H9 (cell line): ENCODE measurements around the gene ARFGEF2. TPM values are rescaled to one million over a fixed set of nuclear protein-coding genes. Genes with fewer than 3 reads are reported as not detected.

Source experiments
- DNase-seq: peaks from one replicate; pipeline ENCODE4 v3.0.0-alpha.2; 2017
- H2AFZ ChIP-seq: one replicate; pipeline ENCODE4 v1.6.1; 2013; ENCODE audit warnings: mild to moderate bottlenecking, low read length, control low read depth, moderate library complexity
- H2AK5ac ChIP-seq: 2 replicates; pipeline ENCODE4 v1.6.1; 2013; ENCODE audit warnings: low read length, control low read depth, mixed read lengths; ENCODE audit not compliant: insufficient read length
- H2BK120ac ChIP-seq: one replicate; pipeline ENCODE4 v1.6.1; 2013; ENCODE audit warnings: low read depth, mild to moderate bottlenecking, low read length, control low read depth, inconsistent platforms; ENCODE audit not compliant: poor library complexity, severe bottlenecking
- H2BK12ac ChIP-seq: 2 replicates; pipeline ENCODE4 v1.6.1; 2013; ENCODE audit warnings: low read length, control low read depth, mixed read lengths, low read depth; ENCODE audit not compliant: insufficient read length
- H2BK15ac ChIP-seq: 2 replicates; pipeline ENCODE4 v1.6.1; 2013; ENCODE audit warnings: low read depth, low read length, control low read depth
- H2BK20ac ChIP-seq: one replicate; pipeline ENCODE4 v1.6.1; 2013; ENCODE audit warnings: low read depth, mild to moderate bottlenecking, low read length, control low read depth, inconsistent platforms; ENCODE audit not compliant: poor library complexity, severe bottlenecking
- H2BK5ac ChIP-seq: 2 replicates; pipeline ENCODE4 v1.6.1; 2013; ENCODE audit warnings: low read length, control low read depth, mixed read lengths; ENCODE audit not compliant: insufficient read length
- H3K14ac ChIP-seq: 2 replicates; pipeline ENCODE4 v1.6.1; 2013; ENCODE audit warnings: low read length, control low read depth; ENCODE audit not compliant: insufficient read depth
- H3K18ac ChIP-seq: 2 replicates; pipeline ENCODE4 v1.6.1; 2013; ENCODE audit warnings: low read depth, mild to moderate bottlenecking, mixed read lengths, low read length, control low read depth; ENCODE audit not compliant: insufficient read length
- H3K23ac ChIP-seq: 2 replicates; pipeline ENCODE4 v1.6.1; 2013; ENCODE audit warnings: low read length, control low read depth, mixed read lengths, low read depth; ENCODE audit not compliant: insufficient read length
- H3K23me2 ChIP-seq: 2 replicates; pipeline ENCODE4 v1.6.1; 2013; ENCODE audit warnings: low read depth, mild to moderate bottlenecking, mixed read lengths, low read length, control low read depth; ENCODE audit not compliant: insufficient read length, poor library complexity, severe bottlenecking
- H3K27ac ChIP-seq: 2 replicates; pipeline ENCODE4 v1.5.1; 2013; ENCODE audit warnings: low read length, control low read depth, mixed read lengths, low read depth; ENCODE audit not compliant: insufficient read length
- H3K27me3 ChIP-seq: 2 replicates; pipeline ENCODE4 v1.6.1; 2013; ENCODE audit warnings: low read length, control low read depth, inconsistent platforms; ENCODE audit not compliant: insufficient read depth
- H3K4ac ChIP-seq: 2 replicates; pipeline ENCODE4 v1.6.1; 2013; ENCODE audit warnings: low read depth, mild to moderate bottlenecking, control low read depth, inconsistent platforms, low read length, moderate library complexity
- H3K4me1 ChIP-seq: 2 replicates; pipeline ENCODE4 v1.6.1; 2013; ENCODE audit warnings: low read length, control low read depth, inconsistent platforms; ENCODE audit not compliant: insufficient read depth
- H3K4me2 ChIP-seq: 2 replicates; pipeline ENCODE4 v1.6.1; 2013; ENCODE audit warnings: low read length, control low read depth, mixed read lengths; ENCODE audit not compliant: insufficient read length, insufficient read depth
- H3K56ac ChIP-seq: 2 replicates; pipeline ENCODE4 v1.6.1; 2013; ENCODE audit warnings: low read depth, mild to moderate bottlenecking, mixed read lengths, low read length, control low read depth; ENCODE audit not compliant: insufficient read length
- H3K79me1 ChIP-seq: 2 replicates; pipeline ENCODE4 v1.6.1; 2013; ENCODE audit warnings: low read depth, mild to moderate bottlenecking, moderate library complexity, low read length, control low read depth, inconsistent platforms; ENCODE audit not compliant: insufficient read depth, poor library complexity, severe bottlenecking
- H3K79me2 ChIP-seq: 2 replicates; pipeline ENCODE4 v1.6.1; 2013; ENCODE audit warnings: low read length, control low read depth, inconsistent platforms; ENCODE audit not compliant: insufficient read depth
- H3K9ac ChIP-seq: 2 replicates; pipeline ENCODE4 v1.6.1; 2013; ENCODE audit warnings: low read length, control low read depth, mixed read lengths; ENCODE audit not compliant: insufficient read length; ENCODE audit errors: extremely low read depth
- H3K9me3 ChIP-seq: one replicate; pipeline ENCODE4 v1.6.1; 2013; ENCODE audit warnings: low read depth, low read length, inconsistent platforms; ENCODE audit not compliant: control insufficient read depth
- H3T11ph ChIP-seq: one replicate; pipeline ENCODE4 v1.6.1; 2013; ENCODE audit warnings: mild to moderate bottlenecking, low read length, control low read depth, inconsistent platforms
- H4K20me1 ChIP-seq: one replicate; pipeline ENCODE4 v1.6.1; 2013; ENCODE audit not compliant: control insufficient read depth, insufficient read length, insufficient read depth
- H4K5ac ChIP-seq: 2 replicates; pipeline ENCODE4 v1.6.1; 2013; ENCODE audit warnings: low read depth, mild to moderate bottlenecking, mixed read lengths, low read length, control low read depth; ENCODE audit not compliant: insufficient read length
- H4K8ac ChIP-seq: replicated peaks from 2 replicates; pipeline ENCODE4 v1.6.1; 2013; ENCODE audit warnings: low read length, control low read depth, mixed read lengths, low read depth; ENCODE audit not compliant: insufficient read length
- H4K91ac ChIP-seq: 2 replicates; pipeline ENCODE4 v1.6.1; 2013; ENCODE audit warnings: low read depth, mild to moderate bottlenecking, moderate library complexity, mixed read lengths, low read length, control low read depth; ENCODE audit not compliant: insufficient read length
- H3K27ac Mint-ChIP-seq, 3 experiments: 2 replicates in 2 of 3; 3 replicates in 1 of 3; pipeline ENCODE4 v1.8.0; 2020 to 2021; ENCODE audit warnings: mixed read lengths in 3 of 3, mild to moderate bottlenecking in 1 of 3, moderate library complexity in 1 of 3
- H3K27me3 Mint-ChIP-seq: 2 replicates; pipeline ENCODE4 v1.8.0; 2021; ENCODE audit warnings: low read depth, mild to moderate bottlenecking, moderate library complexity, mixed read lengths
- H3K36me3 Mint-ChIP-seq, 3 experiments: 2 replicates in 2 of 3; 3 replicates in 1 of 3; pipeline ENCODE4 v1.8.0; 2020 to 2021; ENCODE audit warnings: low read depth in 3 of 3, mixed read lengths in 3 of 3; ENCODE audit not compliant: insufficient read depth in 1 of 3
- H3K4me1 Mint-ChIP-seq, 2 experiments: 2 replicates each; pipeline ENCODE4 v1.8.0; 2020; ENCODE audit warnings: mixed read lengths in 2 of 2
- H3K4me3 Mint-ChIP-seq, 2 experiments: 2 replicates in 1 of 2; 3 replicates in 1 of 2; pipeline ENCODE4 v1.8.0; 2020 to 2021; ENCODE audit warnings: mild to moderate bottlenecking in 2 of 2, mixed read lengths in 2 of 2, moderate library complexity in 1 of 2
- H3K9me3 Mint-ChIP-seq, 2 experiments: 2 replicates in 1 of 2; 3 replicates in 1 of 2; pipeline ENCODE4 v1.8.0; 2020; ENCODE audit warnings: mild to moderate bottlenecking in 2 of 2, mixed read lengths in 2 of 2, moderate library complexity in 1 of 2
- WGBS: extraction: QIAGEN DNeasy Blood & Tissue Kit; methylation state at CpG from one replicate; pipeline ENCODE4 v1.1.7; 2013; ENCODE audit warnings: missing lambda C conversion rate, low lambda C conversion rate, mixed read lengths; ENCODE audit not compliant: insufficient read length; ENCODE audit errors: extremely low coverage; 5-methylcytosine and 5-hydroxymethylcytosine counted together
- total RNA-seq: library from RNA; stranded (reverse); gene quantifications from 2 replicates; pipeline ENCODE4 v1.2.1, GENCODE V29; 2021
- TF ChIP-seq, protein P1 (sequence below): fragments of 200-600 bp; sonication (generic); conservative IDR thresholded peaks from 3 replicates; pipeline ENCODE4 v1.8.0; 2021; ENCODE audit warnings: antibody characterized with exemption, mild to moderate bottlenecking

ARFGEF2 gene
- total RNA-seq, 1 experiment from 2014 or later, result 16.6 TPM

DNA sequence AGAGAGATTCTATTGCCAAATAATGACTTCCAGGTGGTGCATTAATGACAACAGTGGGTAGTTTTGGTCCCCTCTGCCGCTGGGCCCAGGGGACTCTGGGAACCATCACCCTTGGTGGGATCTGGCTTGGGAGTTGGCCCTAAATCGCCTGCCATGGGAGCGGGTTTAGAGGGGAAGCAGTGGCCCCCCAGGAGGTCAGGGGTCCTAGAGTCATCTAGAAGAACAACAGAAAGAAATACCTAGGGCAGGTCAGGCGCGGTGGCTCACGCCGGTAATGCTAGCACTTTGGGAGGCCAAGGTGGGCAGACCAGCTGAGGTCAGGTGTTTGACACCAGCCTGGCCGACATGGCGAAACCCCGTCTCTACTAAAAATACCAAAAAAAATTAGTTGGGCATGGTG lies 17.8 kb upstream of the ARFGEF2 start:
- Histone ChIP-seq H4K5ac (no peak overlapping the region), H4K8ac (no peak overlapping the region), H4K91ac (no peak overlapping the region), H3K56ac (no peak overlapping the region), H2AK5ac (no peak overlapping the region), H2AFZ (no peak overlapping the region), H3K27ac (no peak overlapping the region), H3K4me1 (peaks cover 4% of the 10 kb centered on the region; the same call in 1 of the 2 replicates), H3K9ac (no peak overlapping the region), H3K4me2 (no peak overlapping the region), H3K23ac (no peak overlapping the region), H3K79me1 (no peaks in the 10 kb centered on the region), H3T11ph (no peak overlapping the region), H2BK12ac (no peak overlapping the region), H3K9me3 (no peaks in the 10 kb centered on the region), H2BK20ac (no peak overlapping the region), H3K79me2 (no peaks in the 10 kb centered on the region), H3K23me2 (no peaks in the 10 kb centered on the region), H3K14ac (no peak overlapping the region), H2BK5ac (no peak overlapping the region), H4K20me1 (no peaks in the 10 kb centered on the region), H3K27me3 (no peaks in the 10 kb centered on the region), H2BK120ac (no peak overlapping the region), H3K18ac (no peak overlapping the region), H2BK15ac (no peak overlapping the region), H3K4ac (no peak overlapping the region)
- H3K27ac Mint-ChIP-seq, result no peak overlapping the region; a peak in 1 of 7 replicates
- TF ChIP-seq, protein P1, sequence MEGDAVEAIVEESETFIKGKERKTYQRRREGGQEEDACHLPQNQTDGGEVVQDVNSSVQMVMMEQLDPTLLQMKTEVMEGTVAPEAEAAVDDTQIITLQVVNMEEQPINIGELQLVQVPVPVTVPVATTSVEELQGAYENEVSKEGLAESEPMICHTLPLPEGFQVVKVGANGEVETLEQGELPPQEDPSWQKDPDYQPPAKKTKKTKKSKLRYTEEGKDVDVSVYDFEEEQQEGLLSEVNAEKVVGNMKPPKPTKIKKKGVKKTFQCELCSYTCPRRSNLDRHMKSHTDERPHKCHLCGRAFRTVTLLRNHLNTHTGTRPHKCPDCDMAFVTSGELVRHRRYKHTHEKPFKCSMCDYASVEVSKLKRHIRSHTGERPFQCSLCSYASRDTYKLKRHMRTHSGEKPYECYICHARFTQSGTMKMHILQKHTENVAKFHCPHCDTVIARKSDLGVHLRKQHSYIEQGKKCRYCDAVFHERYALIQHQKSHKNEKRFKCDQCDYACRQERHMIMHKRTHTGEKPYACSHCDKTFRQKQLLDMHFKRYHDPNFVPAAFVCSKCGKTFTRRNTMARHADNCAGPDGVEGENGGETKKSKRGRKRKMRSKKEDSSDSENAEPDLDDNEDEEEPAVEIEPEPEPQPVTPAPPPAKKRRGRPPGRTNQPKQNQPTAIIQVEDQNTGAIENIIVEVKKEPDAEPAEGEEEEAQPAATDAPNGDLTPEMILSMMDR, result no peak
- WGBS, result no CpG with 5 or more reads among the region's 10 CpGs
- H3K36me3 Mint-ChIP-seq, result no peaks in the 10 kb centered on the region
- H3K4me1 Mint-ChIP-seq, result peaks cover 7 to 11% of the 10 kb centered on the region in 2 experiments
- peaks cover 22% of the 10 kb centered on the region for H3K27me3 Mint-ChIP-seq
- H3K9me3 Mint-ChIP-seq, result peaks cover under 1% of the 10 kb centered on the region in 2 experiments; a peak in 2 of 5 replicates
- DNase-seq, result no peak
- no peak overlapping the region for H3K4me3 Mint-ChIP-seq
